HepG2 (cell line): ENCODE measurements around the gene LOC128125822.

Experiments used
- ATAC-seq: fragments of 200-7000 bp; cut with Tn5 transposase; 3 replicates; pipeline ENCODE4 v1.9.1; 2020; ENCODE audit warnings: mild to moderate bottlenecking, moderate library complexity
- BruUV-seq: library from RNA; stranded (reverse); fragments of 400-500 nt; replicated peaks from 2 replicates; lab custom pipeline; 2021; lab: Mats Ljungman, UMichigan
- CTCF ChIA-PET: fragments of 300-600 bp; formaldehyde crosslinking; extraction: SDS; loops from one replicate; lab custom pipeline; 2021; ENCODE audit warnings: low total read pairs, inconsistent platforms, low intra/inter-chr PET ratio; lab: Yijun Ruan, JAX
- POLR2A ChIA-PET: fragments of 350-600 bp; sonication (Branson Sonifier 250); formaldehyde crosslinking; loops from one replicate; lab custom pipeline; 2020; ENCODE audit warnings: antibody characterized with exemption, inconsistent platforms; lab: Yijun Ruan, JAX
- DNase-seq: peaks from one replicate; pipeline ENCODE4 v3.0.0-alpha.2; 2015; ENCODE audit warnings: low spot score
- FAIRE-seq: peaks from 3 replicates; lab custom pipeline; 2011; peaks lifted over from hg19 to GRCh38; lab: Jason Lieb, UNC
- H2AFZ ChIP-seq: one replicate; pipeline ENCODE4 v1.6.1; 2011; ENCODE audit warnings: low read length, inconsistent platforms
- H3K27ac ChIP-seq: fragments of 300-600 bp; 3 replicates; pipeline ENCODE4 v1.8.0; 2011; ENCODE audit warnings: mixed run types, mild to moderate bottlenecking, mixed read lengths, low read length, inconsistent platforms; ENCODE audit not compliant: insufficient read depth; ENCODE audit errors: extremely low read length
- H3K27me3 ChIP-seq, 2 experiments: fragments of 200-600 bp in 1 of 2; 2 replicates in 1 of 2; 3 replicates in 1 of 2; pipeline versions ENCODE4 v1.6.0 to v1.8.0; 2011; ENCODE audit warnings: low read length in 2 of 2, mild to moderate bottlenecking in 2 of 2, moderate library complexity in 2 of 2, inconsistent platforms in 1 of 2; ENCODE audit not compliant: insufficient read depth in 2 of 2, control insufficient read depth in 1 of 2
- H3K36me3 ChIP-seq, 2 experiments: fragments of 200-600 bp in 1 of 2; replicated peaks in 1 of 2; 2 replicates in 1 of 2; 3 replicates in 1 of 2; pipeline versions ENCODE4 v1.5.1 to v1.8.0; 2011; ENCODE audit warnings: low read length in 2 of 2, inconsistent platforms in 1 of 2; ENCODE audit not compliant: insufficient read depth in 2 of 2, control insufficient read depth in 1 of 2
- H3K4me1 ChIP-seq: 2 replicates; pipeline ENCODE4 v1.5.1; 2012; ENCODE audit warnings: low read length, inconsistent platforms; ENCODE audit not compliant: insufficient read depth
- H3K4me2 ChIP-seq: 2 replicates; pipeline ENCODE4 v1.6.0; 2011; ENCODE audit warnings: low read depth, low read length, inconsistent platforms
- H3K4me3 ChIP-seq, 3 experiments: fragments of 200-600 bp in 1 of 3; sonication (generic), shearing (Covaris generic) in 1 of 3; replicated peaks in 1 of 3; 2 replicates each; pipeline ENCODE4 v1.5.1; 2011 to 2016; ENCODE audit warnings: low read length in 3 of 3, inconsistent platforms in 2 of 3, low read depth in 2 of 3, mild to moderate bottlenecking in 2 of 3, control low read depth in 1 of 3, mixed read lengths in 1 of 3; ENCODE audit not compliant: insufficient read depth in 1 of 3
- H3K79me2 ChIP-seq: one replicate; pipeline ENCODE4 v1.6.1; 2011; ENCODE audit warnings: low read length, inconsistent platforms; ENCODE audit not compliant: insufficient read depth
- H3K9ac ChIP-seq: 2 replicates; pipeline ENCODE4 v1.6.0; 2011; ENCODE audit warnings: mild to moderate bottlenecking, low read depth, low read length, inconsistent platforms; ENCODE audit not compliant: insufficient read depth
- H3K9me3 ChIP-seq: 2 replicates; pipeline ENCODE4 v1.5.1; 2012; ENCODE audit warnings: mild to moderate bottlenecking, low read length
- H4K20me1 ChIP-seq: 2 replicates; pipeline ENCODE4 v1.6.0; 2011; ENCODE audit warnings: inconsistent platforms, mild to moderate bottlenecking, low read length, moderate library complexity; ENCODE audit not compliant: insufficient read depth
- AGO2 ChIP-seq: fragments of 200-400 bp; formaldehyde crosslinking; optimal IDR thresholded peaks from 2 replicates; pipeline ENCODE3; 2017; ENCODE audit warnings: mild to moderate bottlenecking, low read depth, low read length, moderate library complexity
- ATF4 ChIP-seq, 2 experiments: fragments of 450-650 bp in 1 of 2; sonication (generic) in 1 of 2; formaldehyde crosslinking; IDR thresholded peaks; 2 replicates each; pipeline versions ENCODE4 v1.5.0 to v1.8.0; 2020 to 2022; ENCODE audit warnings: mild to moderate bottlenecking in 1 of 2, missing genetic modification reagents in 1 of 2
- ATF7-NPFF ChIP-seq: sonication (generic); formaldehyde crosslinking; IDR thresholded peaks from 2 replicates; pipeline ENCODE4 v1.8.1; 2023; ENCODE audit warnings: mild to moderate bottlenecking, low read depth, missing genetic modification reagents, moderate library complexity
- FOXM1 ChIP-seq: sonication (generic); formaldehyde crosslinking; IDR thresholded peaks from 2 replicates; pipeline ENCODE4 v1.5.0; 2020; ENCODE audit warnings: missing genetic modification reagents
- HNRNPL ChIP-seq: fragments of 200-400 bp; formaldehyde crosslinking; IDR thresholded peaks from 2 replicates; pipeline ENCODE4 v1.6.1; 2017; ENCODE audit warnings: mild to moderate bottlenecking, low read depth, low read length
- KDM5B ChIP-seq: sonication (generic); formaldehyde crosslinking; IDR thresholded peaks from 2 replicates; pipeline ENCODE4 v1.4.0; 2020; ENCODE audit warnings: missing genetic modification reagents, mild to moderate bottlenecking, borderline replicate concordance
- LBX2 ChIP-seq: sonication (generic); formaldehyde crosslinking; IDR thresholded peaks from 2 replicates; pipeline ENCODE4 v1.5.0; 2020; ENCODE audit warnings: missing genetic modification reagents, mild to moderate bottlenecking, borderline replicate concordance
- MAFF ChIP-seq: IDR thresholded peaks from 2 replicates; pipeline ENCODE4 v1.6.1; 2011; ENCODE audit warnings: low read depth, low read length, improper control_type of control experiment
- MAFK ChIP-seq, 2 experiments: IDR thresholded peaks in 1 of 2; conservative IDR thresholded peaks in 1 of 2; 2 replicates each; pipeline ENCODE4 v1.6.1; 2011; ENCODE audit warnings: improper control_type of control experiment in 2 of 2, low read length in 2 of 2
- MED8 ChIP-seq: sonication (generic); formaldehyde crosslinking; IDR thresholded peaks from 2 replicates; pipeline ENCODE4 v1.8.1; 2023; ENCODE audit warnings: mild to moderate bottlenecking, missing genetic modification reagents; ENCODE audit not compliant: insufficient replicate concordance
- NFYB ChIP-seq: sonication (generic); formaldehyde crosslinking; IDR thresholded peaks from 2 replicates; pipeline ENCODE4 v1.4.0; 2020; ENCODE audit warnings: missing genetic modification reagents
- NR2F6 ChIP-seq, 2 experiments: IDR thresholded peaks; 2 replicates each; pipeline ENCODE4 v1.6.1; 2016; ENCODE audit warnings: antibody characterized with exemption in 1 of 2, mild to moderate bottlenecking in 1 of 2
- RBM22 ChIP-seq: fragments of 200-400 bp; formaldehyde crosslinking; optimal IDR thresholded peaks from 2 replicates; pipeline ENCODE3; 2017; ENCODE audit warnings: mild to moderate bottlenecking, low read length, moderate library complexity
- SAP130 ChIP-seq: IDR thresholded peaks from 2 replicates; pipeline ENCODE4 v1.6.1; 2016; ENCODE audit warnings: low read depth
- SRSF4 ChIP-seq: fragments of 200-400 bp; formaldehyde crosslinking; IDR thresholded peaks from one replicate; pipeline ENCODE4 v1.6.1; 2018; ENCODE audit warnings: mild to moderate bottlenecking, low read depth, low read length, moderate library complexity; ENCODE audit not compliant: poor library complexity, severe bottlenecking
- SRY ChIP-seq: sonication (generic); formaldehyde crosslinking; IDR thresholded peaks from 2 replicates; pipeline ENCODE4 v1.8.0; 2022; ENCODE audit warnings: mild to moderate bottlenecking, missing genetic modification reagents
- TRAFD1 ChIP-seq: sonication (generic); formaldehyde crosslinking; IDR thresholded peaks from 2 replicates; pipeline ENCODE4 v1.5.1; 2020; ENCODE audit warnings: missing genetic modification reagents, mild to moderate bottlenecking, borderline replicate concordance
- ZKSCAN8 ChIP-seq: IDR thresholded peaks from 2 replicates; pipeline ENCODE4 v1.6.1; 2016; ENCODE audit warnings: borderline replicate concordance, missing genetic modification reagents, missing compliant biosample characterization
- ZNF253 ChIP-seq: sonication (generic); formaldehyde crosslinking; IDR thresholded peaks from 2 replicates; pipeline ENCODE4 v1.8.0; 2022; ENCODE audit warnings: mild to moderate bottlenecking, missing genetic modification reagents, borderline replicate concordance
- ZNF557 ChIP-seq: sonication (generic); formaldehyde crosslinking; IDR thresholded peaks from 2 replicates; pipeline ENCODE4 v1.4.0; 2020; ENCODE audit warnings: missing genetic modification reagents
- ZNF576 ChIP-seq: sonication (generic); formaldehyde crosslinking; IDR thresholded peaks from 2 replicates; pipeline ENCODE4 v1.4.0; 2020; ENCODE audit warnings: mild to moderate bottlenecking, missing genetic modification reagents
- ZNF672 ChIP-seq: sonication (generic); formaldehyde crosslinking; IDR thresholded peaks from 2 replicates; pipeline ENCODE4 v1.8.1; 2022; ENCODE audit warnings: missing genetic modification reagents
- WGBS: methylation state at CpG from one replicate; pipeline ENCODE4 v1.1.6; 2017; ENCODE audit warnings: low lambda C conversion rate; 5-methylcytosine and 5-hydroxymethylcytosine counted together
- in situ Hi-C: cut with HindIII; loops from 2 replicates; pipeline ENCODE4 v1.10.0; 2017; ENCODE audit warnings: low pct_unique_long_range_greater_than_20kb; ENCODE audit not compliant: extremely low pct_ligation_motif_present
- intact Hi-C: fragments of 100-400 bp; cut with micrococcal nuclease; formaldehyde crosslinking; loops from one replicate; pipeline ENCODE4 v1.10.0; 2022; ENCODE audit not compliant: unreplicated experiment

Gene LOC128125822

GRCh38 chr6:63581355-63582013 is 9.2 kb downstream of the LOC128125822 start:
- no peak overlapping the region for H3K27ac ChIP-seq
- peaks cover 23% of the 10 kb centered on the region for H3K79me2 ChIP-seq
- H3K4me3 ChIP-seq = no peak overlapping the region
- DNase-seq = no peak
- H3K27me3 ChIP-seq = no peaks in the 10 kb centered on the region
- no peak overlapping the region for H3K4me2 ChIP-seq
- H3K4me1 ChIP-seq = peaks cover 19% of the 10 kb centered on the region
- WGBS = 98% methylated on average over 2 of the region's 2 CpGs
- BruUV-seq = no TSS peak
- intact Hi-C loops (no loop called here), in situ Hi-C loops (no loop called here)
- no peak overlapping the region for H2AFZ ChIP-seq
- FAIRE-seq = no peak
- peaks cover 12 to 47% of the 10 kb centered on the region in 2 experiments for H3K36me3 ChIP-seq
- H3K9ac ChIP-seq = no peak overlapping the region
- ATAC-seq = no peak
- peaks cover 53% of the 10 kb centered on the region for H4K20me1 ChIP-seq
- H3K9me3 ChIP-seq = no peaks in the 10 kb centered on the region
- ChIA-PET POLR2A (no interaction called here), CTCF (no interaction called here)
- no peak for TF ChIP-seq ZKSCAN8 (CRISPR knock-in tag)
- TF ChIP-seq ZNF672 (CRISPR knock-in tag) = no peak
- no peak for TF ChIP-seq ZNF576 (CRISPR knock-in tag)
- TF ChIP-seq HNRNPL = 0 out of 2 replicates have a peak, but pooled peaks have one; percentile 28
- TF ChIP-seq MAFK (conservative IDR thresholded peaks at IDR 0.05 in 1 of 2, IDR thresholded peaks at IDR 0.05 in 1 of 2; ENCODE audit: low read length in 2 of 2) = peak in 1 of 2 experiments; percentile 77; a peak in 3 of 4 replicates
- no peak for TF ChIP-seq ATF4 (CRISPR knock-in tag; IDR thresholded peaks at IDR 0.05)
- peak; percentile 76 for TF ChIP-seq AGO2
- TF ChIP-seq RBM22 = peak; percentile 52
- no peak for TF ChIP-seq ATF7-NPFF (CRISPR knock-in tag)
- TF ChIP-seq SRY (CRISPR knock-in tag) = no peak
- no peak for TF ChIP-seq ZNF253
- TF ChIP-seq KDM5B (CRISPR knock-in tag) = no peak
- no peak for TF ChIP-seq ZNF557 (CRISPR knock-in tag)
- TF ChIP-seq NR2F6 (IDR thresholded peaks at IDR 0.05) = no peak
- no peak for TF ChIP-seq NR2F6 (CRISPR knock-in tag; IDR thresholded peaks at IDR 0.05)
- TF ChIP-seq MED8 (CRISPR knock-in tag) = no peak
- no peak for TF ChIP-seq FOXM1 (CRISPR knock-in tag)
- TF ChIP-seq SAP130 = no peak
- no peak for TF ChIP-seq NFYB (CRISPR knock-in tag)
- no peak for TF ChIP-seq LBX2
- TF ChIP-seq TRAFD1 (CRISPR knock-in tag) = no peak
- peak; percentile 51; the same call in 1 of the 2 replicates for TF ChIP-seq MAFF
- TF ChIP-seq SRSF4 = peak; percentile 12
